ENCODE data around the gene HLA-DRB1.
"Not testable (repeated sequence)": the region's sequence is repeated elsewhere in the genome, so short reads cannot be mapped to it uniquely, and the experiment has no call there.

HLA-DRB1 gene

GRCh38 chr6:32609391-32609730 lies 19.7 kb upstream of the HLA-DRB1 start:
- FAIRE-seq, result no peak

- FAIRE-seq, result no peak
These were observed 18.7 kb upstream of the HLA-DRB1 start for GRCh38 chr6:32608362-32608761.

- no peak for FAIRE-seq
These were observed 18.3 kb upstream of the HLA-DRB1 start for GRCh38 chr6:32607988-32608298.

- no peak for FAIRE-seq
These were observed 17.8 kb upstream of the HLA-DRB1 start for GRCh38 chr6:32607263-32607987.

- FAIRE-seq, result peak; percentile 63
These were observed 14.8 kb upstream of the HLA-DRB1 start for GRCh38 chr6:32604434-32604877.

DNA sequence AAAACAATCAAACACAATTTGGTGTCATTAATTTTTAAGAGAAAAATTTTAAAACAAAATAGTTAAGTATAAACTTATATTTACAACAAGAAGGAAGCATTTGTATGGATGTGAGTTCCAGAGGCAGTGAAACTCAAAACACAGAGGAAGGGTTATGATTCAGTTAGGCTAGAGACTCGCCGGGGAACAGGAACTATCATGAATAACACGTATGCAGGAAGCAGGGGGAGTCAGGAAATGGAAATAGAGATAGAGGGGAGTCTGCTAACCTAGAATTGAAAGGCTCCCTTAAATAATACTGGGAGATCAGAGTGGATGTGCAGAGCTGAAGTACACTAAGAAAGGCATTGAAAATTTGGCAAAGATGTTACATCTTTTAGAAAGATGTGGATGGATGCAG lies 14.2 kb upstream of the HLA-DRB1 start:
- FAIRE-seq, result no peak

DNA sequence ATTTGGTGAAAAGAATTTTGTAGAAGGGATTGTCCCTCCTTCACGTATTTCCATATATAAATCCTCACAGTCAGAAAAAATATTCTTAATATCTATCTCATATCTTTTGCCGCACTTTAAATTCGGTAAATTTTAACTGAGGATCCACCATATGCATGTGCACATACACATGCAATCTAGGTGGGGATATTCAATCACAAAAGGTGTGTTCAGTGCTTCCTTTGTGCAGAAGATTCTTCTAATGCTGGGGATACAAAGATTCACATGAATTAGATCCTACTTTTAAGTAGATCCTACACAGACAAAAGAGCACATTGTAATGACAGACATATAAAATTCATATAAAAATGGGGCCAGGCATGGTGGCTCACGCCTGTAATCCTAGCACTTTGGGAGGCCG lies 13.6 kb upstream of the HLA-DRB1 start:
- no peak for FAIRE-seq

GRCh38 chr6:32602383-32602782 lies 12.7 kb upstream of the HLA-DRB1 start:
- FAIRE-seq, result no peak

DNA sequence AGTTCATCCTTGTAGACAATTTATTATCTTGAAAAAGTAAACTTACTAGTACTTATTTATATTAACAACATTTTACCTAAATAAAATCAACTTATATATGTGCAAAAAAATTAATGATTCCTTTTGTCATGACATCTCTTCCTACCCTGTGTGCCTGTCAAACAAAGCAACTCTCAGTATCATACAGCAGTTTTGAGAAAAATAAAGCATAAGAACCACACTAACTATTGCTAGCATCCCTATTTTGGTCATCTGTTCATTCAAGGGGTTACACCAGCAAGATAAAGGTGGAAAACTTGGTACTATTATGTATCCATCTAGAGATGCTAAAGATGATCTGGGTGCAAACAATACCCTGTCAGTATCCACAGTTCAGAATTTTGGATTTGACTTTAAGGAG lies 7.4 kb upstream of the HLA-DRB1 start:
- no peak for FAIRE-seq

DNA sequence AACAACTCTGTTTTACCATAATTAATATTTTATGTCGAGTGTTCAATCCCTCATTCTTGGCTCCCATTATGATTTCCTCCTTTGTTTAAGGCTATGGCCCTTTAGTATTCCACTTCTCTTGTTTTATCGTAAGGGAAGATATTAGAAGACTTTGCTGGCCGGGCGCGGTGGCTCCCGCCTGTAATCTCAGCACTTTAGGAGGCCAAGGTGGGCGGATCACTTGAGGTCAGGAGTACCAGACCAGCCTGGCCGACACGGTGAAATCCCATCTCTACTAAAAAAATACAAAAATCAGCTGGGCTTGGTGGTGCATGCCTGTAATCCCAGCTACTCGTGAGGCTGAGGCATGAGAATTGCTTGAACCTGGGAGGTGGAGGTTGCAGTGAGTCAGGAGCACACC lies 1.1 kb upstream of the HLA-DRB1 start:
- not testable (repeated sequence) for FAIRE-seq

DNA sequence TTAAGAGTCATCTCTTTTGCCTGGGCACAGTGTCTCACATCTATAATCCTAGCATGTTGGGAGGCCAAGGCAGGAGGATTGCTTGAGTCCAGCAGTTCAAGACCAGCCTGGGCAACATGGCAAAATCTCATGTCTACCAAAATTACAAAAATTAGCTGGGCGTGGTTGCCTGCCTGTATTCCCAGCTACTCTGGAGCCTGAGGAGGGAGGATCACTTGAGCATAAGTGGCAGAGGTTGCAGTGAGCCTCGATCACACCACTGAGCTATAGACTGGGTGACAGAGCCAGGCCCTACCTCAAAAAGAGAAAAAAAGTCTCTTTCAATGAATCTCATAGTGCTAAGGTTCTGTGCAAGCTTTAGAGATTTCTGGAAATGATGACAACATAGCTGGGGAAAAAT lies 1.5 kb downstream of the HLA-DRB1 start:
- no peak for FAIRE-seq

- no peak for FAIRE-seq
These were observed 6.1 kb downstream of the HLA-DRB1 start for GRCh38 chr6:32583527-32583898.

GRCh38 chr6:32581315-32582095 lies 8.1 kb downstream of the HLA-DRB1 start:
- FAIRE-seq, result no peak

DNA sequence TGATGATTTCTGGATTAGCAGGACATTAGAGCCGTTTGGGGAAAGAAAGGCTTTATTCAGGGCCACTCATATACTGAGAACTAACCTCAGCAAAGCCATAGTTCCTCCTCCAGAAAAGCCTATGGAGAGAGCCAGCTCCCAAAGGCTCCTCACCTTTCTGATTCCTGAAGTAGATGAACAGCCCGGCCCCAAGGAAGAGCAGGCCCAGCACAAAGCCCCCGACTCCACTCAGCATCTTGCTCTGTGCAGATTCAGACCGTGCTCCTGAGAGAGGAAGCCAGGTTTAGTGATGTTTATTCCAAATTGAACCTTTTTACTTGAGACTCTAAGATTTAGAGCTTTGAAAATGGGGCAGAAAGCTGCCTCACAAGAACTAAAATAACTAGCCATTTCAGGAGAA lies 9.1 kb downstream of the HLA-DRB1 start:
- FAIRE-seq, result no peak

DNA sequence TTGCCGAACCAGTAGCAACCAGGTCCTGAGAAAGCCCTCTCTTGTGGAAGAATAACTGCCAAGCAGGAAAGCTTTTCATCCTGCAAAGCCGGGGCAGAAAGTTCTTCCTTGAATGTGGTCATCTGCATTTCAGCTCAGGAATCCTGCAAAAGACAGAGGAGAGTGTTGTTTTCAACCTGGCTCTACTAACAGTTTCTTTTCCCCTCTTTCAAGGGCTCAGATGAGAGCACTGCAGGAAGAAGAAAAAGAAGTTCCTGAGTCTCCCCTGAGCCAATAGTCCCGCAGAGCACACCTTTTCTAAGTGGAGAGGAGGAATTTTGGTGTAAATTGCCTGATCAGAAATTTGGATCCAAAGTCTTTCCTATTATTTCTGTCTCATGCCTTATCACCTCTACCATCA lies 10.7 kb downstream of the HLA-DRB1 start:
- FAIRE-seq, result no peak

DNA sequence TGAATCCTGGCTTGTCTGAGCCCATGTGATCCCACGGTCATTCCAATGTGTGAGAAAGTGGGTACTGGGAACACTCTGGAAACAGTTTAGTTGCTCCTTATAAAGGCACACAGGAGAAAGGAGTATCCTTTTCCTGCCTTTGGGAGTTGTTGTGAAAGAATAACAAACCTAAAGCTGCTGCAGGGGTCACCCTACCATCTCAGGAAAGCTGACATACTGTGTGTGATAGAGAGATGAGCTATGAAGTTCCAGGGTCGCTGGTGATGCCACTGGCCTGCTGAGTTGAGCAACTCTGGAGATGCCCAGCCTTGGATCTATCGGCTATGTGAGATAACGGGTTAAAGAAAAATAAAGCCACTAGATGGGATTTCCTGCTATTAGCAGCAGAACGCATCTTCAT lies 12.2 kb downstream of the HLA-DRB1 start:
- not testable (repeated sequence) for FAIRE-seq

GRCh38 chr6:32576250-32576649 lies 13.4 kb downstream of the HLA-DRB1 start:
- FAIRE-seq, result no peak

- FAIRE-seq, result no peak
These were observed 19.2 kb downstream of the HLA-DRB1 start for GRCh38 chr6:32570363-32570905.

- no peak for FAIRE-seq
These were observed 21.1 kb downstream of the HLA-DRB1 start for GRCh38 chr6:32568561-32568960.

DNA sequence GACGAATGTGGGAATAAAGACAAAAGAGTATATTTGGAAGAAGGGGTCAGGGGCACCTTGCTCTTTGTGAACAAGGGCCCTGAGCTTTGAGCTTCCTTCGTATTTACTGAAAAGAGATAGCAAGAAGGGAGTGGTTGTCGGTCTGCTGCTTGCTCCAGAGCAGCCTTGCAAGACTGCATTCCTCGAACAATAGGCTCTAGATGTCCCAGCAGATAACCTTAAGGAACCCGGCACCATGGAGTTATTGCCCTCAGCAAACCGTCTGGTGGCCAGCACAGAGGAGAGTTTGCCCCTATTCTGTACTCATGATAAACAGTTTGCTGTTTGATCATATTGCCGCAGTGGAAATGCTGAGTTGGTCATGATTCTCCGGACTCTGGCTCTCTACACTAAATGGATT lies 22.7 kb downstream of the HLA-DRB1 start:
- no peak for FAIRE-seq

DNA sequence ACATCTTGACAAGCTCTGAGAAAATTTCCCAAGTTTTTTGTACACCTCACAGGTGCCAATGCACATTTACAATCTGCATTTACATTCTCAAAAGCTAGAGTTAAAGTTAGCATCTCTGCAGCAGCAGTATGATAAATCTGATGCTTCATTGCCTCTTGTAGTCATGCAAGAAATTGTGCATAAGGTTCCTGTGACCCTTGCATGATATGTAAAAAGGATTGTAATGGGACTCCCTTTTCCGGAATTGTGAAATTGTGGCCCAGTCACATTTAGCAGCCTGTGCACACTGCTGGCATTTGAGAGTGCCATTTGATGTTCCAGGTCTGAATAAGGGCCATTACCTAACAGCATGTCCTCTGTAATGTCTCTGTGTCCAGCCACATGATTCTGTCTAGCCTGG lies 24.1 kb downstream of the HLA-DRB1 start:
- FAIRE-seq, result no peak

- no peak for FAIRE-seq
These were observed 26.7 kb downstream of the HLA-DRB1 start for GRCh38 chr6:32562940-32563339.

- FAIRE-seq, result no peak
These were observed 29.9 kb downstream of the HLA-DRB1 start for GRCh38 chr6:32559747-32560146.

GRCh38 chr6:32558426-32559057 lies 31.1 kb downstream of the HLA-DRB1 start:
- no peak for FAIRE-seq

Data from TTC549 (cell line).